CD4-positive, alpha-beta T cell treated with Interleukin-12 subunit alpha and Interleukin-12 subunit beta, for 1 hour (primary cell): Measurements from ENCODE around the gene PPEF2.
A peak's percentile ranks its signal among the peaks of the same experiment; 100 is the strongest.
"Not testable (repeated sequence)": the region's sequence is repeated elsewhere in the genome, so short reads cannot be mapped to it uniquely, and the experiment has no call there.

Experiments
- DNase-seq: peaks from one replicate; pipeline ENCODE4 v3.0.0-alpha.2; 2020

The PPEF2 gene, protein sequence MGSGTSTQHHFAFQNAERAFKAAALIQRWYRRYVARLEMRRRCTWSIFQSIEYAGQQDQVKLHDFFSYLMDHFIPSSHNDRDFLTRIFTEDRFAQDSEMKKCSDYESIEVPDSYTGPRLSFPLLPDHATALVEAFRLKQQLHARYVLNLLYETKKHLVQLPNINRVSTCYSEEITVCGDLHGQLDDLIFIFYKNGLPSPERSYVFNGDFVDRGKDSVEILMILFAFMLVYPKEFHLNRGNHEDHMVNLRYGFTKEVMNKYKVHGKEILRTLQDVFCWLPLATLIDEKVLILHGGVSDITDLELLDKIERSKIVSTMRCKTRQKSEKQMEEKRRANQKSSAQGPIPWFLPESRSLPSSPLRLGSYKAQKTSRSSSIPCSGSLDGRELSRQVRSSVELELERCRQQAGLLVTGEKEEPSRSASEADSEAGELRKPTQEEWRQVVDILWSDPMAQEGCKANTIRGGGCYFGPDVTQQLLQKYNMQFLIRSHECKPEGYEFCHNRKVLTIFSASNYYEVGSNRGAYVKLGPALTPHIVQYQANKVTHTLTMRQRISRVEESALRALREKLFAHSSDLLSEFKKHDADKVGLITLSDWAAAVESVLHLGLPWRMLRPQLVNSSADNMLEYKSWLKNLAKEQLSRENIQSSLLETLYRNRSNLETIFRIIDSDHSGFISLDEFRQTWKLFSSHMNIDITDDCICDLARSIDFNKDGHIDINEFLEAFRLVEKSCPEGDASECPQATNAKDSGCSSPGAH

DNA sequence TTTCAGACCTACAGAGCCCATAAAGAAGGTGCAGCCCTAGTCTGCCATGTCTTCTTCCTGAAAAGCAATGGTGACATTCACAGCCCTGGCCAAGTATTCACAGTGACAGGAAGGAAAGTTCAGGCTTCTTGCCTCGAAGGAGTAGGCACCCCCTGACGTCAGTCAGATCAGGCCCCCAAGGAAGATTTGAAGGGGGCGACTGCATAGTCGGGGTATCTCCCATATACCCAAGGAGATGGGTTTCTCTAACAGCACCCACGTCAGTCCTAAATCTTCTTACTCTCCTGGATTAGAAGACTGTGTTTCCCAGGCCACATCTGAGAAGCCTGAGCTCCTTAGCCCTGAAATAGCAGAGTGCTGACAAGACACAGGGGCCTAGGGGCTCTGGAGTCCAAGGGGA, at the start of gene PPEF2:
TSS of gene PPEF2 (minus strand) at position 101 of the 400 bp plus-strand sequence. CDS start 6,127 bp downstream, outside the sequence.
- no peak for DNase-seq

DNA sequence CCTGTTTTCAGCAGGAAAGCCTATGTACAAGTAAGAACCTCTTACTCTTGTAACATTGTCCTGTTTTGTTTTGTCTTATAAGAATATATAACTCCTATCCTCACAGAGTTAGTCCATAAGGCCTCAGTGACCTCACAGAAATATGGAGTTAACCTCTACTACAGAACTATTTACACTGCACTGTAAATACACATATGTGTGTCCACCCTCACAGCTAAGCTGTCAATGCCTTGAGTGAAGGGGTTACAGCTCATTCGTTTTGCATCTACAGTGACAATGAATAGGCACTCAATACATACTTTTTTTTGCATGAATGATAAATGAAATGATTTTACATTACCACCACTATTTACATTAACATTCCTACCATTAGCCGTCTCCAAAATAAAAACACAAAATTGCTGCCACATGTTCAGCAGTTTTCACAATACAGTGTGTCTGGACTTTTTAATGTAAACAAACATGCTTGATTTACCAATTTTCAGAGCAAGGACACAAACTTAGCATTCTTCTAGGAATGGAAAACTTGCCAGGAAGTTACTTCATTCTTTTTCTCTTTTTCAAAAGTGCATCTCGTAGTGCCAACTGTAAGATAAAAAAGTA, 48.1 kb upstream of the PPEF2 start:
- DNase-seq = no peak

DNA sequence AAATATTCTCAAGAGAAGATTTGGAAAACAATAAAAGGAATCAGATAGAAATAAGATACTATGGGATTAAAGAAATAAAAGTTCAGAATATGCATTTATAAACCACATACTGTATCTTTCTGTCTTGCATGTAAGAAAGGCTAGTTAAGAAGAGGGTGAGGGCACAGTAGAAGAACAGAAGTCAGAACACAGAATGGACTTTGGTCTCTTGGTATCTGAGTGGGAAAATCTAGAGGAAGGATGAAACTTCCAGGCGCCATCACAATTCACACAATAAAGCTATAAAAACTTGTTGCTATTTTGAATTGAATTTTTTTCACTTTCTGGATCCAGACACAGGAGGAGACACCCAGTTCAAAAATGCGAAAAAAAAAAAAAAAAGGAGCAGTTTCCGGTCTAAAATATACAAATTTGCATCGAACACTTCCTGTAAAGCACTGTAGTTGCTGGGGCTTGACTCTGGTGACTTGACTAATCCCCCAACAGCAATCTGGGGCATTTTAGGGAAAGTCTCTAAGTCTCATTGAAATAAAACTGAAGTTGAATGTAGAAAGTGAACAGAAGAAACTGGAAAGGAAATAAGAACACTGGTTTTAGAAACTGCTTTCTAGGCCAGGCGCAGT, 46.7 kb upstream of the PPEF2 start:
- no peak for DNase-seq

DNA sequence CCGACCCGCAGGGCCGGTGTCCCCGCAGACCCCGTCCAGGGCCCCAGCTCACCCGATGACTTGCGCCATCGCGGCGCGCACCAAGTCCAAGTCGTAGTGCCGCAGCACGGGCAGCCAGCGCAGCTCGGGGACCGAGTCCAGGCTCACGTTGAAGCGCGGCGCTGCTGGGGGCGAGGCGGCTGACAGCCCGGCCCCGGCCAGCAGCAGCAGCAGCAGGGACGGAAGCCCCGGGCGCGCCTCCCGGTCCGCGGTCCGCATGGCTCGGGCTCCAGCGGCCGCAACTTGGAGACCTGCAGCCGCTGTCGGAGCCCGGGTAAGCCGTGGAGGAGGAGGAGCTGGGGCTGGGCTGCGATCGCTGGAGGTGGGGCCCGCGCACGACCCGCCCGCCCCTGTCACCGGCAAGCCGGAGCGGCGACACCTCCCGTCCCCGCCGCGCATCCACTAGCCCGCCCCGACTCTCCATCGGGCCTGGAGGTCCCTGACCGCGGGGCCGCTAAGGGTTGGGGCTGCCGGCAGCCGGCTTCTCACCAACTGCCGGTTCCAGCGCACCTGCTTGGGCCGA, 38.5 kb upstream of the PPEF2 start, which contains the start of gene NAAA:
TSS of gene NAAA (minus strand) at position 322 of the 562 bp plus-strand sequence. CDS start at position 258, 64 bp downstream.
- peak; percentile 84 for DNase-seq

DNA sequence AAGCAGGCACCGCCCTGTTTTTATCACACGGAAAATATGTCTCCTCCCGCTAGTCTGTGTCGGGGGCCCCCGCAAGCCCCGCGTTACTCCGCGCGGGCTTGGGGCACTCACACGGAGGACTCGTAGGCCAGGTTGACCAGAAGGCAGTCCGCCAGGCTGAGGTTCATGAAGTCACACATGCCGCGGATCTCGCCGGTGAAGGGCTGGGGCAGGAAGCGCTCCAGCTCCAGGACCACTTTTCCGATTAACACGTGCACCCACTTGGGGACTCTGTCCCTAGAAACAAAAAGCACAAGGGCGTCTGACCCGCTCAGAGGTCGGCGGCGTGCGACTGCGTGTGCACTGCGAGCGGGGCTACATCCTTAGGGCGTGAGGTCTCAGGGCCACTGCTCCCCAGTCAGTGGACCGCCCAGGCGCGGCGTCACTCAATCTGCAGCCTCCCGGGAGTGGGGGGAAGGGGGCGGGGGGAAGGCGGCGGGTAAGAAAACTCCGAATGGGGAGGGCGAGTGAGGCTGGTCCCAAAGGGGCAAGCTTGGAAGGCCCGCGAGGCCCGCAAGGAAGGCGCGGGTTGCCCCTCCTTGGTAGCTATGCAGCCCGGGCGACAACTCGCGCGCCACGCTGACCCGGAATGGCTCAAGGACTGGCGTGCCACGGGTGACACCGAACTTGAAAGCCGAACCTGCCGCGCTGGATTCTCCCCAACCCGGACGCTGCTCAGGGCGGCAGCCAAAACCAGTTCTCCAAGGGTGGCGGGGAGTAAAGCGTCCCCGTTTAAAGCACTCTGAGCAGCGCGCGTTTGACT, 37.8 kb upstream of the PPEF2 start:
- DNase-seq = peak; percentile 78

DNA sequence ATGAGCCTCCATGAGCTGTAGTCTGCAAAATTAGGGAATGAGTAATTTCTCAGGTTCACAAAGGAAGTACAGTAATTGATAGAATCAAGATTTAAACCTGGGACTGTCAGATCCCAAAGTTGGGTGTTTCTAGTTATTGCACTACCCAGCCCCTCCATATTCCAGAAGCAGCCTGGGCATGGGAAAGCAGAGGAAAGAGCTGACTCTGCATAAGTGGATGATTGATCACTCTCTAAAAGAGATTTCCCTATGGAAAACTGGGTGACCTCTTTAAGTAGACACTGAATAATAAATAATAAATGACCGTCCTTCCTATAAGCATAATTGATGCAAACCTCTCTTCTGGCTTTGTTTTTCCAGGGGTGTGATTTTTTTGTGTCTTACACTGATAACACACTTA, 33.4 kb upstream of the PPEF2 start:
- DNase-seq = no peak

DNA sequence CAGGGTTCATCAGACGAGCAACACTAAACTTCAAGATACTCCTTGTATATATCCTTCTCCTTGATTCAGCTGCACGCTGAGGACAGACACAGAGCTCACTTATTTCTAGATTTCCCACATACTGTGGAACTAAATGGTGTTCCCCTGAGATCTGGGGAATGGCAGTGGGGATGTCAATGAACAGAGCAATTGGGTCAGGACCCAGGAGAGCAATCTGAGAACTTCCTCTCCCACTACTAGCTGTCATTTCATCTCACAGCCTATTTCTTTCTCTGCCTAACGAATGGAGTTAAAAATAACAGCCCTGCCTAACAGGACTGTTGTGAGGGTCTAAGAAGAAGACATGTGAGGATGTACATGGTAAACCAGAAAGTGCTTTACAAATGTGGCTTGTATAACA, 27.9 kb upstream of the PPEF2 start:
- DNase-seq = no peak

DNA sequence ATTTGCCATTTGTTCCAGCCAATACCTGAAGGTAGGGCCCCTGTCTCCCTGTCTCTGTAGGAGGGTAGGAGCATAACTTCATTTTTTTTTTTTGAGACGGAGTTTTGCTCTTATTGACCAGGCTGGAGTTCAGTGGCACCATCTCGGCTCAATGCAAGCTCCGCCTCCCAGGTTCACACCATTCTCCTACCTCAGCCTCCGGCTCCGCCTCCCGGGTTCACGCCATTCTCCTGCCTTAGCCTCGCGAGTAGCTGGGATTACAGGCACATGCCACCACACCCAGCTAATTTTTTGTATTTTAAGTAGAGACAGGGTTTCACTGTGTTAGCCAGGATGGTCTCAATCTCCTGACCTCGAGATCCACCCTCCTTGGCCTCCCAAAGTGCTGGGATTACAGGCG, 22.7 kb upstream of the PPEF2 start:
- not testable (repeated sequence) for DNase-seq

DNA sequence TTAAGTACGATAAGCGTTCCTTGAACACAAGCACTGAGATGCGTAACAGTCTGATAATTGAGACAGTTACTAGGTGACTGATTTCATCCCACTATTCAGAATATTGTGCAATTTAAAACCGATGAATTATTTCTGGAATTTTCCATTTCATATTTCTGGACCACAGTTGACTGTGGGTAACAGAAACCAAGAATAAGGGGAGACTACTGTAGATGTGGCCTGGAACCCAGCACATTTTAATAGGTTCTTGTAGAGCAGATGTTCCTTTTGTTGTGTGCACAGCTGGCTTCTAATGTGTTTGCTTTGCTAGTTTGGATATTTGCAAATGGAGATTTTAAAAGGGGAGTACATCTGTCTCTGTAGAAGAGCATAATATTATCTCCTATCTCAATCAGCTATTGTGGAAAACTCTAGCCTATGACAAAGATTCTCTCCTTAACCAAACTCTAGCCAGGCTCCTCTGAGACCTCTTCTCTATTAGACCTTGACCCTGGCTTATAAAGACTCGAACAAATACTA, 22.1 kb upstream of the PPEF2 start:
- DNase-seq = no peak

DNA sequence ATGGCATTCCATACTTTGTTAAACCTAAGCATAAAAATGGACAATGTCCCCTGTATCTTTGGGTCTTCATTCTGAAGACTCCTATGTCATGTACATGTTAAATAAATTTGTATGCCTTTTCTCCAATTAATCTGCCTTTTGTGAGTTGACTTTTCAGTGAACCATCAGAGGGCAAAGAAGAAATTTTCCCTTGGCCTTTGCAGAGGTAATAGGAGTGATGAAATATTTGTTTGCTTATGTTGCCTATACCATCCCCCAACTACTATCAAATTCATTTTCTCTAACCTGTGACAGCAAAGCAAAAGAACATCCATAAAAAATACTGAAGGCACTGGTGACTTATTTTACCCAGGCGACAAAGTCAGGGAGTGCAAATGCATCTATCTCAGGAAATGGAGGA, 20.3 kb upstream of the PPEF2 start:
- no peak for DNase-seq

DNA sequence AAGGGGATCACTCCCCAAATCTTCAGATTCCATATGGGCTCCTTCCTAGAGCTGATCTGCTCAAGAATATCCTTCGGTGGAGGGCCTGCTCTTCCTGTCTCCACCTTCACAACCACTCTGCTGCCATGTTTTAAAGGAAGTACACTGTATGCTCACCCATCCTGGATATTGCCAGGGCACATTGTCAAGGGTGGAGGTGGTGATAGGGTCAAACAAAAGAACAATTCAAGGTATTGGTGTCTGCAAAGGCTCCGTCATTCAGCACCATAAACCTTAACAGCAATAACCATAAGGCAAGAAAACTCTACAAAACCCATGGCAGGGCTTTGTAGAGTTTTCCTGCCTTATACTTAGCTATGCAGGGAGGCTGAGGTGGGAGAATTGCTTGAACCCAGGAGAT, 19.7 kb upstream of the PPEF2 start:
- no peak for DNase-seq

DNA sequence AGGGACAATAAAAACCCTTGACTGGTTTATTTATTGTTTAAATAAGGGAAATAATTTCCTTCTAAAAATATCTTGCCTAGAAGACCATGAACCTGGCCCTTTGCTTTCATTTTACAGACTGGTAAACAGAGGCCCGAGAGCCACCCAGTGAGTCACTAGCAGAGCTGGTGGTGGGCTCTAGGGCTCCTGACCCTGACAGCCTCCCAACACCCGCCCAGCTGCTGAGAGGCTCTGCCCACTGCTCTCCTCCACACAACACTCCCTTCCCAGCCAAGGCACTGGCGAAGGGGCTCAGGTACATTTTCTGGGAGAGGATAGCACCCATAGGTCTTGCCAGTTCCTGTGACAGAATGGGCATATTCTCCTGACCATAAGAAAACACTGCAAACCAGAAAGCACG, 18.1 kb upstream of the PPEF2 start:
- no peak for DNase-seq

DNA sequence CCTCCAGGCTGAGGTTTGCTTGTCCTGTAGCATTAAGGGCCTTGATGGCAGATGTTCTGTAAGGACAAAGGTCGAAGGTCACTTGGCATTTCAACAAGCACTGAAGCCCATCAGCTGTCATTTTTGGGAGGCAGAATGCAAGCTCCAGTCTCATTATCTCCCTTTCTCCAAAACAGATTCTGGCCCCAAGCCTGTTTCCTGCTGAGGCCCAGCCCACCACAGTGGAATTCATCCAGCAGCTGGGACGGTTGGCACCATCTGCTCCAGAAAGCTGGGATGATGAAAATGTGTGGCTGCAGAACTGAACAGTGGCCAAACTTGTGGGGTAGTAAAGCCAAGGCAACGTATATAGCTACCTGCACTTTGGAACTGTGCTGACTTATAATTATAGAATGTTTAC, 17.7 kb upstream of the PPEF2 start:
- no peak for DNase-seq

DNA sequence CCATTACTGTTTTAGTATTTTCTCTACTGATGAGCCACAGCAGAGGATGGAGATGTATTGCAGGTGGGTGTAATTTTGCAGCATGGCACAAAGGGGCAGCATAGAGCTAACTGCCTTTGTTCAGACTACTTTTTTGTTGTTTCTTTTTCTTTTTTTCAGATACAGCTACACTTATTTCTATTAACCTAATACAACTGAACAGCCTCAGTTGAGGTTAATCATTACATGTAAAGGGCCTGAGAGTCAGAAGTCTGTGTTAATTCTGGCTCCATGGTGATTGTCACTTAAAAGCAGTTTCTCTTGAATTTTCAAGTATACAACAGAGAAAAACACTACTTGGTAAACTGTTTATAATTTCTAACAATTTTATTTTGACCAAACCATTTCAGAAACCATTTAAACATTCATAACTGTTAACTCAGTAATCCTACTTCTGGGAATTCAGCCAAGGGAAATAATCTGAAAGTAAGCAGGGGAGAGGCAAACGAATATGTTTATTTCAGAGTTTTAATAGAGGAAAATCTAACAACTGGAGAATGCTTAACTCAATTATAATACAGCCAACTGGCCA, 13.9 kb upstream of the PPEF2 start:
- DNase-seq = peak; percentile 49

DNA sequence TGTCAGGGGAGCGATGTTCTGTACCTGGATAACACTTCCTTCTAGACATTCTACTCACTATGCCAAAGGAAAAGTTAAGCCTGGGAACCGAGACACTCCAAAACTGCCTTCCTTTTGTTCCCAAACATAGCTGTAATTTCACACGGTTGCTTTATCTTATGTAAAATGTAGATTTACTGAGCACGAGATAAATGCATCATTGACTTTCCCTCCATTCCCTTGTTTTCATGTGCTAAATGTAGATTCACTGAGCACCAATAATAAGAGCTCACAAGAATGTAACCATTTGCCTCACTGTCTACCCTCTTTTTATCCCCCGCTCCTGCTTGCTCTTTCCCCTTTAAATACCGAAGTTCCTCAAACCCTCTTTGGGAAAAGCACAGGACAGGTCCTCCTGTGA, 10.7 kb upstream of the PPEF2 start:
- DNase-seq = no peak

DNA sequence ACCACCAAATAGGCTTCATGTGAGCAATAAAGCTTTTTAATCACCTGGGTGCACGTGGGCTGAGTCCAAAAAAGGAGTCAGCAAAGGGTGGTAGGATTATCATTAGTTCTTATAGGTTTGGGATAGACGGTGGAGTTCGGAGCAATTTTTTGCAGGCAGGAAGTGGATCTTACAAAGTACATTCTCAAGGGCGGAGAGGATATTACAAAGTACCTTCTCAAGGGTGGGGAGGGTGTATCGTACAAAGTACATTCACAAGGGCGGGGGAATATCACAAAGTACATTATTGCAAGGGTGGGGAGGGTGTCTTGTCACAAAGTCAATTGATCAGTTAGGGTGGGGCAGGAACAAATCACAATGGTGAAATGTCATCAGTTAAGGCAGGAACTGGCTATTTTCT, 8.6 kb upstream of the PPEF2 start:
- not testable (repeated sequence) for DNase-seq

DNA sequence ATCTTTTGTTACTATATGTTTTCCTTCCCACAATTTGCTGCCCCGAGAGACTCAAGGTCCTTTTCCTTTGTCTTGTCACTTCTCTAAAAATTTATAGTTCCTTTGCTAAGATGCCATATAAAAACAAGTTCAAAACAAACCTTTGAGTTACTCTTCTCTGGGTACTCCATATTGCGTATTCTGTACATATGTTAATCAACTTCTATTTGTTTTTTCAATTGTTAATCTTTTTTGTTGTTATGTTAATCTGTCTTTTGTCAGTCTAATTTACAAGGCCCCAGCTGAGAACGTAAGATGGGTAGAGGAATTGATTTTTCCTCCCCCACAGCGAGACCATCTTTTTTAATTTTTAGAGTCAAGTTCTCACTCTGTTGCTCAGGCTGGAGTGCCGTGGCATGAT, 7.2 kb upstream of the PPEF2 start:
- DNase-seq = no peak

DNA sequence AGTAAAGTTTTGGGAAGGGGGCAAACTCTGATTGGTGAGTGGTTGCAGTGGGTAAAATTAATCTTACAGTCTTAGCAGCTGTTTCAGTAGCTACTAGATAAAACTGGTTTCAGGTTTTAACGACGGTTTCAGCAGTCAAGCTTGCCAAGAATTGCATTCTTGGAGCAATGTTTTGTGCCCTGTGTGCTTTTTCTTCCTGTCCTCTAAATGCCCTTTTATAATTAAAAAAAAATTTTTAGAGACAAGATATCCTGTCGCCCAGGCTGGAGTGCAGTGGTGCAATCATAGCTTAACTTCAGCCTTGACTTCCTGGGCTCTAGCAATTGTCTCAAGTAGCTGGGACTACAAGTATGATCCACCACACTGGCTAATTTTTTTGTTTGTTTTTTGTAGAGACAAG, 6.3 kb upstream of the PPEF2 start:
- DNase-seq = no peak

DNA sequence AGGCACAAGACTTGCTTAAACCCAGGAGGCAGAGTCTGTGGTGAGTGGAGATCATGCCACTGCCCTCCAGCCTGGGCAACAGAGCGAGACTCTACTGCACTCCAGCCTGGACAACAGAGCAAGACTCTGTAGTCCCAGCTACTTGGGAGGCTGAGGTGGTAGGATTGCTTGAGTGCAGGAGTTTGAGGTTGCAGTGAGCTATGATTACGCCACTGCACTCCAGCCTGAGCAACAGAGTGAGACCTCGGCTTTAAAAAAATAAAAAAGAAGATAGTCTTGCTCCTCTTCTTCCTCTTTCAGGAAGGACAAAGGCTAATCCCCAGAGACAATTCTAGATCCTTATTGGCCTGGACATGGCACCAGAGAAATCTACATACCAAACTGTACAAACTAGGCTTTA, 5.7 kb upstream of the PPEF2 start:
- DNase-seq = no peak

DNA sequence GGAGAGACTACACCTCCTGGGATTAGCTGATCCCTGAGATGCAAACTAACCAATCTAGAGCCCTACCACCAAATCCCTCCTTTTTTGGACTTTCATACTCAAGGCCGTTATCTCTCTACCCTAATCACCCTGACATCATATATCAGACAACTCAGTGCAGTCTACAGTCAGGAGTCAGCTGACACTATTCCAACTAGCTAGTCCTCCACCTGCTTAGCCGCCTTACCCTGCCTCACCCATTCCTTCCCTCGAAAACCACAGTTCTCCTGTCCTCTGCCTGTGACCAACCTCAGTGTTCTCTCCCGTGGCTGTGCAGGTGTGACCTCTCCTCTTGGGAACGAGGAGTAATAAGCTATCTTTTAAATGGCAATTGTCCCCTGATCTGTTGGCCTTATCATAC, 1.8 kb upstream of the PPEF2 start:
- DNase-seq = no peak

DNA sequence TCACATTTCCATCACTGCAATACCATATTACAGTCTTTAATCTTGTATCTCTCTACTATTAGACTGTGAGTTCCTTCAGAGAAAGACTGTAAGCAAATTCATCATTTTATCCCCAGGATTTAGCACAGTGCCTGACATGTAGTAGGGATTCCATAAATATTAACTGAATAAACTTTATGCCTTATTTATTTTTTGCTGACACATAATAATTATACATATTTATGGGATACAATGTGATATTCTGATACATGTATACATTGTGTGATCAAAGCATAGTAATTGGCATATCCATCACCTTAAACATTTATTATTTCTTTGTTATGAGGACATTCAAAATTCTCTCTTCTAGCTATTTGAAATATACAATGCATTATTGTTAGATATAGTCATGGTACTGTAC, 3.7 kb downstream of the PPEF2 start:
- DNase-seq = no peak
